GM21723 (cell line): ENCODE results near the gene FOXP1.
A peak's percentile ranks its signal among the peaks of the same experiment; 100 is the strongest.
"Not testable (repeated sequence)": the region's sequence is repeated elsewhere in the genome, so short reads cannot be mapped to it uniquely, and the experiment has no call there.

Experiments
- ATAC-seq: cut with Tn5 transposase; IDR thresholded peaks from one replicate; pipeline ENCODE4 v1.9.1; 2021; ENCODE audit warnings: mild to moderate bottlenecking, moderate library complexity; ENCODE audit not compliant: unreplicated experiment

Gene FOXP1

GRCh38 chr3:71454512-71455403, 128.8 kb downstream of the FOXP1 start:
- ATAC-seq, result no peak

- no peak for ATAC-seq
These were observed 129.6 kb downstream of the FOXP1 start for GRCh38 chr3:71453822-71454511.

GRCh38 chr3:71453319-71453718, 130.2 kb downstream of the FOXP1 start:
- no peak for ATAC-seq

GRCh38 chr3:71451812-71452211, 131.7 kb downstream of the FOXP1 start:
- ATAC-seq, result no peak

- no peak for ATAC-seq
These were observed 132.5 kb downstream of the FOXP1 start for GRCh38 chr3:71451060-71451459.

- no peak for ATAC-seq
These were observed 133.4 kb downstream of the FOXP1 start for GRCh38 chr3:71450162-71450561.

GRCh38 chr3:71447803-71448202, 135.7 kb downstream of the FOXP1 start:
- no peak for ATAC-seq

GRCh38 chr3:71447197-71447596, 136.3 kb downstream of the FOXP1 start:
- no peak for ATAC-seq

GRCh38 chr3:71446734-71447133, 136.8 kb downstream of the FOXP1 start:
- ATAC-seq, result no peak

GRCh38 chr3:71446260-71446659, 137.3 kb downstream of the FOXP1 start:
- ATAC-seq, result no peak

GRCh38 chr3:71444861-71445259, 138.7 kb downstream of the FOXP1 start:
- no peak for ATAC-seq

GRCh38 chr3:71444028-71444860, 139.3 kb downstream of the FOXP1 start:
- peak; percentile 94 for ATAC-seq

- ATAC-seq, result no peak
These were observed 140.2 kb downstream of the FOXP1 start for GRCh38 chr3:71443332-71443731.

GRCh38 chr3:71442652-71443042, 140.9 kb downstream of the FOXP1 start:
- no peak for ATAC-seq

- no peak for ATAC-seq
These were observed 141.4 kb downstream of the FOXP1 start for GRCh38 chr3:71441925-71442651.

- ATAC-seq, result no peak
These were observed 142.2 kb downstream of the FOXP1 start for GRCh38 chr3:71441217-71441924.

GRCh38 chr3:71438904-71439303, 144.6 kb downstream of the FOXP1 start:
- ATAC-seq, result no peak

- ATAC-seq, result no peak
These were observed 145.3 kb downstream of the FOXP1 start for GRCh38 chr3:71438071-71438685.

GRCh38 chr3:71436337-71436736, 147.2 kb downstream of the FOXP1 start:
- ATAC-seq, result no peak

GRCh38 chr3:71435836-71436235, 147.7 kb downstream of the FOXP1 start:
- ATAC-seq, result not testable (repeated sequence)
